Retinal pigment epithelial cell (primary cell): Measurements from ENCODE around the gene CD48.

Source experiments
- DNase-seq: peaks from one replicate; pipeline ENCODE4 v3.0.0-alpha.2; 2010; ENCODE audit warnings: low read depth
- H3K4me3 ChIP-seq: 2 replicates; pipeline ENCODE4 v1.5.1; 2011; ENCODE audit warnings: mild to moderate bottlenecking, low read length, control low read depth, moderate library complexity
- TF ChIP-seq, protein P1 (sequence below): conservative IDR thresholded peaks from 2 replicates; pipeline ENCODE4 v1.5.1; 2011; ENCODE audit warnings: low read depth, low read length, control low read depth, inconsistent platforms

The CD48 gene

DNA sequence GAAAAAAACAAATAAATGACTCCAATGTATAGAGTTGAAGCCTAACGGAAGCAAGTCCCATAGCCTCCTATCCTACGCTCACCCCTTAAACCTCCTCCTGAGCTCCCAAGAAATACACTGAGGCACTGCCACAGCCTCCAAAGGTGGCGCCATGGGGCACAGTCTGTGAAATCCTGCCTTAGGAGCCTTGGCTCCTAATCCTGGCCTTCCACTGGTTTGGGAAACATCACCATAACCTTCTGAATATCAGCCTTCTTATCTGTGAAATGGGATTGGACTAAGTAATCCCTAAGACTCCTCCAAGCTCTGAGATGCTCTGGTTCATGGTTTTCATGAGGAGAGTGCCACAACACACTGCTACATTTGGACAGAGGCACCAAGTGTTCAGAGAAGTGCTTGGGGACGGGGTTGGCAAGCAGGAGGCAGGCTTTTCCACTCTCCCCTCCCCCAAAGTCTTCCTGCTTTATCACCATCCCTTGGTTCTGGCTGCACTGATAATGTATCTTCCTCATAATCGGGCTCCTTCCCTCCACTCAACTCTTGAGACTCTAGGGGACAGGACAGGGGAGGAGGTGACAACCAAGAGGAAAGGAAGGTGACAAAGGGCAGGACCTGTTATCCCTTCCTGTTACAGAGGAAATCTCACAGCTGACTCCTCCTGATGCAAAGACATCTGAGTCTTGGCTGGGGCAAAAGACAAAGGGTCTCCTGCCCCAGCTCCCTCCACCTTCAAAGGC lies 30.2 kb upstream of the CD48 start:
- TF ChIP-seq, protein P1, sequence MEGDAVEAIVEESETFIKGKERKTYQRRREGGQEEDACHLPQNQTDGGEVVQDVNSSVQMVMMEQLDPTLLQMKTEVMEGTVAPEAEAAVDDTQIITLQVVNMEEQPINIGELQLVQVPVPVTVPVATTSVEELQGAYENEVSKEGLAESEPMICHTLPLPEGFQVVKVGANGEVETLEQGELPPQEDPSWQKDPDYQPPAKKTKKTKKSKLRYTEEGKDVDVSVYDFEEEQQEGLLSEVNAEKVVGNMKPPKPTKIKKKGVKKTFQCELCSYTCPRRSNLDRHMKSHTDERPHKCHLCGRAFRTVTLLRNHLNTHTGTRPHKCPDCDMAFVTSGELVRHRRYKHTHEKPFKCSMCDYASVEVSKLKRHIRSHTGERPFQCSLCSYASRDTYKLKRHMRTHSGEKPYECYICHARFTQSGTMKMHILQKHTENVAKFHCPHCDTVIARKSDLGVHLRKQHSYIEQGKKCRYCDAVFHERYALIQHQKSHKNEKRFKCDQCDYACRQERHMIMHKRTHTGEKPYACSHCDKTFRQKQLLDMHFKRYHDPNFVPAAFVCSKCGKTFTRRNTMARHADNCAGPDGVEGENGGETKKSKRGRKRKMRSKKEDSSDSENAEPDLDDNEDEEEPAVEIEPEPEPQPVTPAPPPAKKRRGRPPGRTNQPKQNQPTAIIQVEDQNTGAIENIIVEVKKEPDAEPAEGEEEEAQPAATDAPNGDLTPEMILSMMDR = no peak
- no peak for DNase-seq
- H3K4me3 ChIP-seq = no peak overlapping the region

DNA sequence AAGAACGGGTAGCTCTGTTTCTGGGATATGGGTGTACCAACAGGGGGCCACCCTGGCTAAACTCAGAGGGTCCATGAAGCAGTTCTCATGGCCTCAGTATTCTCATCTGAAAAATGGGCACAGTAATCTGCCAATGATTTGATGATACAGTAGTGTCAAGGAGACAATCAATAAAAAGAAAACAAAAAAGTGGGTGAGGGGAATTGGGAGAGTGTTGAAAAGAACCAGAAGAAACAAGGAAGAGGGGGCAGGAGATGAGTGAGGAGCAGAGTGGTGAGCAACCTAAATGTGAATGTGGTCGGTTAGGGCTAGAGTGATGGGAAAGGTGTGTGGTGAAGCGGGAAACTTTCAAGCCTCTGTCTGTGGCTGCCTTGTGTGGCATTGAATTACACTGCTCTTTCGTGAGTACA lies 29.5 kb upstream of the CD48 start:
- TF ChIP-seq, protein P1 = no peak
- DNase-seq = no peak
- H3K4me3 ChIP-seq = no peak overlapping the region

DNA sequence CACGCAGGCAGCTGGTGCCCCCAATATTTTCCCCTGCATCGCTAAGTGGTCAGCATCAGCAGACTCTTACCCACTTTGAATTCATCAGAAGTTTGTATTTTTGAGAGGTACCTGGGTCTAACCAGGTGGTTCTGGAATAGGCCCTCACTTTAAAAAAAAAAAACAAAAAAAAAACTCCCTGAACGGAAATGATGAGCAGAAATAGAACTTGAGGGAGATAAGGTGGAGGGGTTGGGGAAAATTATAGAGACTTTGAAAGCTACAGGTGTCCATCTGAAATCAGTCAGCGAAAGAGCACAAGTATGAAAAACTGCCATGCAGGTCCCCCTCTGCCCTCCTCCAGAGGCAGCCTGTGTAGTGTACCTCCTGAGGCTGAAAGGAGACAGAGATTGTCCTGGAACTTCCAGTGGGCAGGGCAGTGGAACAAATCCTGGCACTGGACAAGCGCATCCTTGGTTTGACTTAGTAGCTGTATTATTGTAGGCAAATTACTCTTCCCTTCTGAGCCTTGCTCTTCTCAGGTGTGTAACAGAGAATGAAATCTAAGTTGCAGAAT lies 28.6 kb upstream of the CD48 start:
- no peak overlapping the region for H3K4me3 ChIP-seq
- no peak for DNase-seq
- TF ChIP-seq, protein P1 = no peak

DNA sequence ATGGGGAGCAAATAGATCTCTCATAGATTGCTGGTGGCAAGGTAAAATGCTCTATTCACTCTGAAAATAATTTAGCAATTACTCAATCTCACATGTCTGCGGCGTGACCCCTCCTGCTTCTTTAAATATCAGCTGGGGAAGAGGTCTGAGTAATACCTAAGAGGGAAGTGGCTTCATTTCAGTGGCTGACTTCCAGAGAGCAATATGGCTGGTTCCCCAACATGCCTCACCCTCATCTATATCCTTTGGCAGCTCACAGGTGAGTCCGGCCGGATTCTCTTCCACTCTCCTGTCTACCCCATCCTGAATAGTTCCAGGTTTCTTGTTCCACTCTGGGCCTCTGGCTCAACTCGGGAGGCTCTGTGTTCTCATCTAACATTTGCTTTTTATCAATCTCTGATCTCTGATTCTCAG lies 27.5 kb upstream of the CD48 start, which contains the start of gene SLAMF7:
Gene SLAMF7, plus strand, starts transcription at position 150 of the 414 bp plus-strand sequence. Its CDS starts 55 bp downstream, at position 205.
- DNase-seq = no peak
- TF ChIP-seq, protein P1 = no peak
- H3K4me3 ChIP-seq = no peak within 1 kb of the TSS

DNA sequence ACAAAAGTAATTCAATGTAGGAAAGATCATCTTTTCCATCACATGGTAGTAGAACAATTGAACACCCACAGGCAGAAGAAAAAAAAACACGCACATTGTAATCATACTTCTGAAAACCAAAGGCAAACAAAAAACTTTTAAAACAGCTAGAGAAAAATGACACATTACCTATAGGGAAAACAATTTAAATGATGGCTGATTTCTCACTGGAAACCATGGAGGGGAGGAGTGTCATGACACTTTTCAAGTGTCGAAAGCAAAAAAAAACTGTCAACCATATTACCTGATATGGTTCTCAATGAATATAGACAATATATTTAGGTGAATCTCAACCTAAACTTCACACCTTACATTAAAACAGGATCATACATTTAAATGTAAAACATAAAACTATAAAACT lies 26.6 kb upstream of the CD48 start:
- no peak overlapping the region for H3K4me3 ChIP-seq
- TF ChIP-seq, protein P1 = no peak
- no peak for DNase-seq

DNA sequence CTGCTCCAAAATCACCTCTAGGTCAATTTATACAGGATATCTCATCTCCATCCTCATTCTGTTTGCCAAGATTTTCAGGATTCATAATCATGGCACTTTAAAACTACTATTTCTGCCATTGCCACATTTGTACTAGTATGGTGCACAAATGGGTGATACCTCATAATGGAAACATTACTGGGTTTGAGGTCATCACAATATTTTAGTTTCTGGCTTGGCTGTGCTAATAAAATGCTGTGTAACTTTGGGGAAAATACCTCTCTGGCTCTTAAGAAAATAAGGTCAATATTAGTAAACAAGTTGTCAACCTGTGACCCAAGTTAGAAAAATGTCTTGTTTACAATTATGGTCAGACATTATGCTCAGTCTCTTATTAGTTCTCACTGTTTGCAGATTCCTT lies 22.7 kb upstream of the CD48 start:
- TF ChIP-seq, protein P1 = no peak
- DNase-seq = no peak
- H3K4me3 ChIP-seq = no peak overlapping the region

DNA sequence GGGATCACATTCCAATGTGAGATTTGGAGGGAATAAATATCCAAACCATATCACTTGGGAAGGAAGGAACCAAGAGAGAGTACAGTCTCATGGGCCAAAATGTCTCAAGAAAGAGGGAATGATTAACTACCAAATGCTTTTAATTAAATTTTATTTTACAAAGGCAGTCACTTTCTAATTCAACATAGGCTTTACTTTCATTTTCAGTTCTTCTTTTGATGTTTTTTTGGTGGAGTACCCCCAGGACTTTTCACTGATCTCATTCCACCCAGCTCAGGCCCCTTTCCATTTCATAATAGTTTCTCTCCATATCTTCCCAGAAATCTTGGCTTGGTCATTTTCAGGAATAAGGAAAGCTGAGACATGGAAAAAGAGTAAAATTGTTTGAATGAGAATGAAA lies 22.3 kb upstream of the CD48 start:
- TF ChIP-seq, protein P1 = no peak
- DNase-seq = no peak
- H3K4me3 ChIP-seq = no peak overlapping the region
